ENCODE data around the gene SPART. TPM values are rescaled to one million over a fixed set of nuclear protein-coding genes. Genes with fewer than 3 reads are reported as not detected.

SPART gene
- total RNA-seq, 2 donors from 2014 or later: 41.9 to 52.8 TPM

DNA sequence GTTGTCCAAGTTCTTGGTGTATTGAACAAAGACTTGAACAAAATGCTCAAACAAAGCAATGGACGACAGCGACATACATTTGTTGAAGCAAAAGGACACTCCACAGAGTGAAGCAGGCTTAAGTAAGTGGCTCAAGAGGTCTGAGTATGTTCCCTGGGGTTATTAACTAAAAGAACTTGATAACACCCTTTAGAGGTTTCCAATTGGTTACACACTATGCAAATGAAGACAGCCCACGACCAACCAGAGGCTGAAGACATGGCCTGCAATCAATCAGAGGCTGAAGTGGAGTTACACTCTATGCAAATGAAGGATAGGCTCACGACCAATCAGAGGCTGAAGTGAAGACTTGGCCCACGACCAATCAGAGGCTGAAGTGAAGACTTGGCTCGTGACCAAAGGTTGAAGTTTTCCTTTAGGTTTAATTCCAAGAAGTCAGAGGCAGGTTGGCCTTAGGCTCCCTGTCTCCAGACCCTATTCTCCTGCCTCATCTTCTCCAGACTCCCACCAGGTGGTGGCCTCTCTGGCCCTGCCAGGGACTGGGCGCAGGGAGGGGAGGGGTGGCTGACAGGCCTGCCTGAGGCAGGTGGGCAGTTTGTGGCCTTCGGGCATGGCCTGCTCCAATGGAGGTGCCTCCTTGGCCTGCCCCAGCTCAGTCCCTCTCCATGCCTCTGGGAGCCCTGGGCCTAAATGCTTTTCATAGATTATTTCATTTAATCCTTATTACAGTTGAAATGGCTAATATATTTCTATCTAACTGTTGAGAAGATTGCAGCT, 86.6 kb downstream of the SPART start:
- WGBS: 97% methylated on average over 8 of the region's 8 CpGs
- no peak for DNase-seq (ENCODE audit: low spot score)

GRCh38 chr13:36258831-36259230, 87.4 kb downstream of the SPART start:
- no peaks in the 10 kb centered on the region for H3K36me3 ChIP-seq
- H3K9me3 ChIP-seq: no peaks in the 10 kb centered on the region
- H3K4me3 ChIP-seq: no peak overlapping the region
- peaks cover 6% of the 10 kb centered on the region for H3K4me1 ChIP-seq (replicated peaks)
- DNase-seq (ENCODE audit: low spot score): no peak
- intact Hi-C loops (cut with DNase I): no loop called here
- TF ChIP-seq POLR2AphosphoS5 (IDR thresholded peaks at IDR 0.05) (no peak), POLR2A (IDR thresholded peaks at IDR 0.05) (no peak)
- TF ChIP-seq, protein P1, sequence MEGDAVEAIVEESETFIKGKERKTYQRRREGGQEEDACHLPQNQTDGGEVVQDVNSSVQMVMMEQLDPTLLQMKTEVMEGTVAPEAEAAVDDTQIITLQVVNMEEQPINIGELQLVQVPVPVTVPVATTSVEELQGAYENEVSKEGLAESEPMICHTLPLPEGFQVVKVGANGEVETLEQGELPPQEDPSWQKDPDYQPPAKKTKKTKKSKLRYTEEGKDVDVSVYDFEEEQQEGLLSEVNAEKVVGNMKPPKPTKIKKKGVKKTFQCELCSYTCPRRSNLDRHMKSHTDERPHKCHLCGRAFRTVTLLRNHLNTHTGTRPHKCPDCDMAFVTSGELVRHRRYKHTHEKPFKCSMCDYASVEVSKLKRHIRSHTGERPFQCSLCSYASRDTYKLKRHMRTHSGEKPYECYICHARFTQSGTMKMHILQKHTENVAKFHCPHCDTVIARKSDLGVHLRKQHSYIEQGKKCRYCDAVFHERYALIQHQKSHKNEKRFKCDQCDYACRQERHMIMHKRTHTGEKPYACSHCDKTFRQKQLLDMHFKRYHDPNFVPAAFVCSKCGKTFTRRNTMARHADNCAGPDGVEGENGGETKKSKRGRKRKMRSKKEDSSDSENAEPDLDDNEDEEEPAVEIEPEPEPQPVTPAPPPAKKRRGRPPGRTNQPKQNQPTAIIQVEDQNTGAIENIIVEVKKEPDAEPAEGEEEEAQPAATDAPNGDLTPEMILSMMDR (IDR thresholded peaks at IDR 0.05): no peak
- WGBS: 91% methylated on average over 8 of the region's 8 CpGs
- no peaks in the 10 kb centered on the region for H3K27me3 ChIP-seq (replicated peaks; ENCODE audit: insufficient read depth)
- H3K27ac ChIP-seq: no peak overlapping the region

More for the DNA sequence above, 86.6 kb downstream of the SPART start:
- Histone ChIP-seq H3K36me3 (no peaks in the 10 kb centered on the region), H3K4me1 (replicated peaks) (peaks cover 6% of the 10 kb centered on the region), H3K27ac (no peak overlapping the region), H3K4me3 (no peak overlapping the region), H3K27me3 (replicated peaks; ENCODE audit: insufficient read depth) (no peaks in the 10 kb centered on the region), H3K9me3 (no peaks in the 10 kb centered on the region)
- TF ChIP-seq POLR2A (IDR thresholded peaks at IDR 0.05): no peak
- TF ChIP-seq, protein P1 (IDR thresholded peaks at IDR 0.05): no peak
- TF ChIP-seq POLR2AphosphoS5 (IDR thresholded peaks at IDR 0.05): no peak
- intact Hi-C loops (cut with DNase I): no loop called here

Small RNAs within 50 kb of the gene (small RNA-seq; reads per million reads assigned to genes)
- 0 reads per million in 2 donors for gene RNU6-71P

Other genes starting within 250 kb of the SPART start
- gene DCLK1, start 215.0 kb downstream of the SPART start, total RNA-seq: 1 to 10 TPM; 3.8 to 3.9 TPM
- gene SOHLH2, start 131.8 kb downstream of the SPART start, total RNA-seq: 1 to 10 TPM; 2.3 to 5.1 TPM
- 1 to 10 TPM; 4.1 to 4.3 TPM for gene CCDC169, start 48.6 kb downstream of the SPART start, total RNA-seq
- 1 to 10 TPM in 1 of 2 donors, not detected in 1; 9.2 TPM for gene CCNA1, start 86.1 kb upstream of the SPART start, total RNA-seq